NT2/D1 (cell line): Measurements from ENCODE around the gene C9orf72.

Experiments used
- YY1 ChIP-seq: IDR thresholded peaks from 2 replicates; pipeline ENCODE4 v1.6.1; 2011; ENCODE audit not compliant: insufficient read length, insufficient read depth
- ZNF274 ChIP-seq: IDR thresholded peaks from 2 replicates; pipeline ENCODE4 v1.6.1; 2011; ENCODE audit warnings: mild to moderate bottlenecking, low read depth, low read length

DNA sequence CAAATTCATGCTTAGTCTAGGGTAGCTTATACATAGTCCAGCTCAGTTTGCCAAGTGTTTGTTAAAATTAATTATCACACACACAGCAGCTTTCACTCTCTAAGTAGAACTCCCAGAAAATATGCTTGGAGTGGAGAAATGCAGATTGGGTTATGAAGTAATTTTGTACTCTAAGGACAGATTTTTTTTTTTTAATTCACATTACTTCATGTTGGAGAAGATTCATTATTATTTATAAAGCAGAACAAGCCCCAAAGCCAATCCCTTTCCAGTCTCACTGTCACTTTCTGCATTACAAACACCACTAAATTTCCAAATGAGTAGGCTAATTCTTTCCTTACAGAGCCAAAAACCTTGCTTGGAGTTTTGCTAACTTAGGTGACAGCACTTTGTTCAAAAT, 11.7 kb upstream of the C9orf72 start:
- no peak for TF ChIP-seq YY1
- no peak for TF ChIP-seq ZNF274
